GM12872 (cell line): ENCODE data around the gene NET1.

Experiments used
- CTCF ChIP-seq: IDR thresholded peaks from 3 replicates; pipeline ENCODE4 v1.5.1; 2011; ENCODE audit warnings: low read depth, mild to moderate bottlenecking, low read length, moderate library complexity; ENCODE audit not compliant: insufficient read depth

Gene NET1

GRCh38 chr10:5419466-5420094, 7.2 kb downstream of the NET1 start:
- TF ChIP-seq CTCF: no peak

- no peak for TF ChIP-seq CTCF
Measured at GRCh38 chr10:5423771-5424170, 11.4 kb downstream of the NET1 start.

- TF ChIP-seq CTCF: no peak
Measured at GRCh38 chr10:5424751-5425150, 12.4 kb downstream of the NET1 start.

GRCh38 chr10:5428133-5428532, 15.8 kb downstream of the NET1 start:
- no peak for TF ChIP-seq CTCF

- no peak for TF ChIP-seq CTCF
Measured at GRCh38 chr10:5433182-5433581, 20.8 kb downstream of the NET1 start.

- peak; percentile 65; the same call in 2 of the 3 replicates for TF ChIP-seq CTCF
Measured at GRCh38 chr10:5434017-5434753, 21.8 kb downstream of the NET1 start.

- TF ChIP-seq CTCF: no peak
Measured at GRCh38 chr10:5435328-5435727, 23.0 kb downstream of the NET1 start.
